ENCODE results near the gene INSYN1.

- TF ChIP-seq CTCF (IDR thresholded peaks at IDR 0.05 in 2 of 3, conservative IDR thresholded peaks at IDR 0.05 in 1 of 3; ENCODE audit: insufficient read depth in 2 of 3, low read depth in 1 of 3, low read length in 3 of 3) (0 out of 6 replicates have a peak, but pooled peaks of 1 of the 3 experiments have one; percentile 40), ZNF449 (CRISPR knock-in tag; IDR thresholded peaks at IDR 0.05) (no peak), NR1H2 (CRISPR knock-in tag; IDR thresholded peaks at IDR 0.05) (no peak), PCBP2 (IDR thresholded peaks at IDR 0.05; ENCODE audit: low read depth, low read length, poor library complexity, severe bottlenecking) (no peak), NR2C2 (CRISPR knock-in tag; IDR thresholded peaks at IDR 0.05) (no peak), NR2C2 (tag; IDR thresholded peaks at IDR 0.05) (no peak), POLR2A (conservative IDR thresholded peaks at IDR 0.05) (no peak), CBX3 (IDR thresholded peaks at IDR 0.05; ENCODE audit: borderline replicate concordance in 1 of 2, low read length in 2 of 2) (no peak), NELFE (IDR thresholded peaks at IDR 0.05; ENCODE audit: insufficient read depth, insufficient read length) (no peak), HNRNPLL (IDR thresholded peaks at IDR 0.05; ENCODE audit: low read depth, low read length, poor library complexity, severe bottlenecking) (no peak), ATF2 (CRISPR knock-in tag; IDR thresholded peaks at IDR 0.05) (no peak)
Measured at GRCh38 chr15:73717802-73718201, 35.3 kb downstream of the INSYN1 start.

Measured in K562 (cell line).